Measurements from ENCODE around the gene DYNC1LI1. TPM values are rescaled to one million over a fixed set of nuclear protein-coding genes. Genes with fewer than 3 reads are reported as not detected.
A peak's percentile ranks its signal among the peaks of the same experiment; 100 is the strongest.

Gene DYNC1LI1
- total and polyA plus RNA-seq, 2 donors (not counting 1 experiment from before 2014, with no cell fraction given) = 44.1 to 49.8 TPM

DNA sequence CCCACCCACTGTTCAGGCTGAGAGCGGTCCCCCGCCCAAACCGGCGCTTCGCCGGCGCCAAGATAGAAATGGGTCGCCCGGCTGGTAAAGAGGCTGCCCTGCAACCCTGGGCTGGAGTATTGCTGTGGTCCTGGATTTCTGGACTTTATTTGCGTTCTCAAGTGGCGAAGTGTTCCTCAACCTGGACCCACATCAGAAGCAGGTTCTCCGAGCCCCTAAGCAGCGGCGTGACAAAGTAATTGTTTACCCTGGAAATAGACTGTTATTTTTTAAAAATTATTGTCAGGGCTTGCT is 481 bp upstream of the DYNC1LI1 start:
- Histone ChIP-seq H3K27me3 (ENCODE audit: control insufficient read depth, insufficient read depth, low read length) (no peaks in the 10 kb centered on the region), H3K4me2 (ENCODE audit: extremely low read depth, insufficient read depth, low read length) (peak overlapping the region; percentile 89), H3K27ac (ENCODE audit: insufficient read depth, low read length) (peak overlapping the region; percentile 95), H2AFZ (ENCODE audit: low read length) (peak overlapping the region; percentile 88), H3K4me1 (ENCODE audit: control insufficient read depth, extremely low read depth, insufficient read depth, low read length) (no peaks in the 10 kb centered on the region), H3K79me2 (ENCODE audit: control insufficient read depth, insufficient read depth, low read length) (peaks cover 36% of the 10 kb centered on the region), H3K9ac (ENCODE audit: insufficient read depth, low read length) (peak overlapping the region; percentile 76), H3K36me3 (ENCODE audit: control insufficient read depth, insufficient read depth, low read length) (peaks cover 2% of the 10 kb centered on the region), H3K9me3 (ENCODE audit: control insufficient read depth, insufficient read depth, low read depth, low read length) (no peaks in the 10 kb centered on the region), H3K4me3 (replicated peaks in 1 of 4; ENCODE audit: control extremely low read depth in 1 of 4, insufficient read depth in 1 of 4, low read depth in 3 of 4, low read length in 4 of 4) (peak overlapping the region; percentile 51 to 92 (median 76)), H4K20me1 (ENCODE audit: control insufficient read depth, extremely low read depth, insufficient read depth, low read length) (no peaks in the 10 kb centered on the region)
- no peak for TF ChIP-seq EZH2 (IDR thresholded peaks at IDR 0.05; ENCODE audit: low read length, missing control alignments)
- TF ChIP-seq CTCF (conservative IDR thresholded peaks at IDR 0.05 in 1 of 2, IDR thresholded peaks at IDR 0.05 in 1 of 2; ENCODE audit: low read depth in 1 of 2, low read length in 2 of 2) = no peak
- DNase-seq (ENCODE audit: low read depth in 2 of 2) = no peak

GRCh38 chr3:32569540-32570420 is 878 bp downstream of the DYNC1LI1 start:
- H3K27me3 ChIP-seq (ENCODE audit: control insufficient read depth, insufficient read depth, low read length) = no peaks in the 10 kb centered on the region
- H3K79me2 ChIP-seq (ENCODE audit: control insufficient read depth, insufficient read depth, low read length) = peaks cover 47% of the 10 kb centered on the region
- no peaks in the 10 kb centered on the region for H3K4me1 ChIP-seq (ENCODE audit: control insufficient read depth, extremely low read depth, insufficient read depth, low read length)
- no peaks in the 10 kb centered on the region for H4K20me1 ChIP-seq (ENCODE audit: control insufficient read depth, extremely low read depth, insufficient read depth, low read length)
- DNase-seq (ENCODE audit: low read depth in 2 of 2) = peak; percentile 32 to 54
- H3K4me2 ChIP-seq (ENCODE audit: extremely low read depth, insufficient read depth, low read length) = peak overlapping the region; percentile 79
- H3K9ac ChIP-seq (ENCODE audit: insufficient read depth, low read length) = peak overlapping the region; percentile 97
- H3K9me3 ChIP-seq (ENCODE audit: control insufficient read depth, insufficient read depth, low read depth, low read length) = no peaks in the 10 kb centered on the region
- H2AFZ ChIP-seq (ENCODE audit: low read length) = peak overlapping the region; percentile 90
- H3K4me3 ChIP-seq (replicated peaks in 1 of 4; ENCODE audit: control extremely low read depth in 1 of 4, insufficient read depth in 1 of 4, low read depth in 3 of 4, low read length in 4 of 4) = peak overlapping the region; percentile 51 to 96 (median 90)
- TF ChIP-seq EZH2 (IDR thresholded peaks at IDR 0.05; ENCODE audit: low read length, missing control alignments) = no peak
- no peak for TF ChIP-seq CTCF (conservative IDR thresholded peaks at IDR 0.05 in 1 of 2, IDR thresholded peaks at IDR 0.05 in 1 of 2; ENCODE audit: low read depth in 1 of 2, low read length in 2 of 2)
- H3K27ac ChIP-seq (ENCODE audit: insufficient read depth, low read length) = peak overlapping the region; percentile 95
- H3K36me3 ChIP-seq (ENCODE audit: control insufficient read depth, insufficient read depth, low read length) = peaks cover 4% of the 10 kb centered on the region

- no peak for DNase-seq (ENCODE audit: low read depth in 2 of 2)
- Histone ChIP-seq H3K36me3 (ENCODE audit: control insufficient read depth, insufficient read depth, low read length) (peaks cover 4% of the 10 kb centered on the region), H3K79me2 (ENCODE audit: control insufficient read depth, insufficient read depth, low read length) (peaks cover 55% of the 10 kb centered on the region), H2AFZ (ENCODE audit: low read length) (no peak overlapping the region), H3K4me3 (replicated peaks in 1 of 4; ENCODE audit: control extremely low read depth in 1 of 4, insufficient read depth in 1 of 4, low read depth in 3 of 4, low read length in 4 of 4) (peak overlapping the region; percentile 51 to 96 (median 90)), H4K20me1 (ENCODE audit: control insufficient read depth, extremely low read depth, insufficient read depth, low read length) (no peaks in the 10 kb centered on the region), H3K27ac (ENCODE audit: insufficient read depth, low read length) (no peak overlapping the region), H3K9me3 (ENCODE audit: control insufficient read depth, insufficient read depth, low read depth, low read length) (no peaks in the 10 kb centered on the region), H3K9ac (ENCODE audit: insufficient read depth, low read length) (no peak overlapping the region), H3K4me2 (ENCODE audit: extremely low read depth, insufficient read depth, low read length) (peak overlapping the region; percentile 79), H3K27me3 (ENCODE audit: control insufficient read depth, insufficient read depth, low read length) (no peaks in the 10 kb centered on the region), H3K4me1 (ENCODE audit: control insufficient read depth, extremely low read depth, insufficient read depth, low read length) (no peaks in the 10 kb centered on the region)
- TF ChIP-seq EZH2 (IDR thresholded peaks at IDR 0.05; ENCODE audit: low read length, missing control alignments) = no peak
- TF ChIP-seq CTCF (conservative IDR thresholded peaks at IDR 0.05 in 1 of 2, IDR thresholded peaks at IDR 0.05 in 1 of 2; ENCODE audit: low read depth in 1 of 2, low read length in 2 of 2) = no peak
These were observed 1.7 kb downstream of the DYNC1LI1 start for GRCh38 chr3:32568953-32569352.
